Fibroblast of villous mesenchyme (primary cell): ENCODE data around the gene PATJ. TPM values are rescaled to one million over a fixed set of nuclear protein-coding genes. Genes with fewer than 3 reads are reported as not detected.

Experiments
- DNase-seq: peaks from one replicate; pipeline ENCODE4 v3.0.0-alpha.2; 2010; ENCODE audit warnings: low read depth
- H3K4me3 ChIP-seq: 2 replicates; pipeline ENCODE4 v1.5.1; 2011; ENCODE audit warnings: low read depth, mild to moderate bottlenecking, low read length
- CTCF ChIP-seq: IDR thresholded peaks from 2 replicates; pipeline ENCODE4 v1.5.1; 2012; ENCODE audit warnings: low read depth, mild to moderate bottlenecking, low read length; ENCODE audit not compliant: insufficient read depth
- total RNA-seq: library from RNA; depleted of rRNA; stranded (reverse); fragments of >200 nt; gene quantifications from 2 replicates; pipeline ENCODE4 v1.2.3, GENCODE V29; 2012

The PATJ gene
- total RNA-seq, 1 donor = 9.5 TPM

GRCh38 chr1:62054188-62054587, 311.9 kb downstream of the PATJ start:
- no peak for DNase-seq
- no peak for TF ChIP-seq CTCF
- no peak overlapping the region for H3K4me3 ChIP-seq

- TF ChIP-seq CTCF = no peak
- no peak overlapping the region for H3K4me3 ChIP-seq
- no peak for DNase-seq
Measured at GRCh38 chr1:62057230-62057629, 314.9 kb downstream of the PATJ start.

- no peak overlapping the region for H3K4me3 ChIP-seq
- DNase-seq = no peak
- TF ChIP-seq CTCF = no peak
Measured at GRCh38 chr1:62057641-62058290, 315.5 kb downstream of the PATJ start.

- H3K4me3 ChIP-seq = no peak overlapping the region
- no peak for TF ChIP-seq CTCF
- no peak for DNase-seq
Measured at GRCh38 chr1:62058956-62059355, 316.7 kb downstream of the PATJ start.

- no peak for TF ChIP-seq CTCF
- H3K4me3 ChIP-seq = no peak overlapping the region
- no peak for DNase-seq
Measured at GRCh38 chr1:62062087-62062486, 319.8 kb downstream of the PATJ start.

GRCh38 chr1:62064829-62065407, 322.6 kb downstream of the PATJ start:
- no peak overlapping the region for H3K4me3 ChIP-seq
- no peak for TF ChIP-seq CTCF
- no peak for DNase-seq

- no peak overlapping the region for H3K4me3 ChIP-seq
- TF ChIP-seq CTCF = no peak
- no peak for DNase-seq
Measured at GRCh38 chr1:62066713-62067112, 324.4 kb downstream of the PATJ start.
